Lung (tissue), 12 donors: ENCODE data around the gene CYP19A1. TPM values are rescaled to one million over a fixed set of nuclear protein-coding genes. Genes with fewer than 3 reads are reported as not detected.
A peak's percentile ranks its signal among the peaks of the same experiment; 100 is the strongest.

Experiments
- ATAC-seq: fragments of 200-7000 bp; cut with Tn5 transposase; one replicate; pipeline ENCODE4 v1.9.1; 2020; ENCODE audit warnings: moderate number of reproducible peaks; ENCODE audit not compliant: insufficient read depth, low FRiP score
- DNase-seq, 3 donors: peaks; one replicate each; pipeline ENCODE4 v3.0.0-alpha.2; 2013 to 2017
- H3K27ac ChIP-seq, 2 donors: one replicate each; pipeline ENCODE4 v1.5.1; 2013; ENCODE audit warnings: mild to moderate bottlenecking in 2 of 2, moderate library complexity in 2 of 2, control low read depth in 1 of 2, inconsistent platforms in 1 of 2, low read depth in 1 of 2, low read length in 1 of 2
- H3K27me3 ChIP-seq, 3 donors: one replicate each; pipeline ENCODE4 v1.5.1; 2013; ENCODE audit warnings: low read length in 2 of 3; ENCODE audit not compliant: control insufficient read depth in 3 of 3, insufficient read depth in 3 of 3
- H3K36me3 ChIP-seq, 4 donors: one replicate each; pipeline ENCODE4 v1.5.1; 2013; ENCODE audit warnings: low read length in 4 of 4, mild to moderate bottlenecking in 1 of 4, moderate library complexity in 1 of 4; ENCODE audit not compliant: control insufficient read depth in 4 of 4, insufficient read depth in 4 of 4
- H3K4me1 ChIP-seq, 5 donors: one replicate each; pipeline ENCODE4 v1.5.1; 2013; ENCODE audit warnings: low read length in 5 of 5, mild to moderate bottlenecking in 2 of 5, moderate library complexity in 1 of 5; ENCODE audit not compliant: control insufficient read depth in 5 of 5, insufficient read depth in 5 of 5
- H3K4me3 ChIP-seq: one replicate; pipeline ENCODE4 v1.5.1; 2013; ENCODE audit warnings: mild to moderate bottlenecking, control low read depth, moderate library complexity
- H3K9ac ChIP-seq, 2 donors: one replicate each; pipeline ENCODE4 v1.5.1; 2013; ENCODE audit warnings: low read length in 2 of 2, control low read depth in 1 of 2; ENCODE audit not compliant: insufficient read depth in 1 of 2
- H3K9me3 ChIP-seq, 4 donors: one replicate each; pipeline ENCODE4 v1.5.1; 2013; ENCODE audit warnings: low read length in 3 of 4, mild to moderate bottlenecking in 1 of 4, moderate library complexity in 1 of 4; ENCODE audit not compliant: control insufficient read depth in 4 of 4, insufficient read depth in 3 of 4
- WGBS, 2 donors: extraction: QIAGEN DNeasy Blood & Tissue Kit; methylation state at CpG; one replicate each; pipeline ENCODE4 v1.1.7; 2013; 5-methylcytosine and 5-hydroxymethylcytosine counted together
- polyA plus RNA-seq, 2 donors: library from polyadenylated mRNA; stranded (reverse); fragments of 200-250 nt; gene quantifications; one replicate each; pipeline ENCODE4 v1.2.1, GENCODE V29; 2013
- total RNA-seq, 2 donors: library from RNA; depleted of rRNA in 1 of 2; stranded (reverse); fragments of >200 nt in 1 of 2; gene quantifications; one replicate each; pipeline ENCODE4 v1.2.1, GENCODE V29; 2014 to 2021
- TF ChIP-seq, protein P1 (sequence below): IDR thresholded peaks from 2 replicates; pipeline ENCODE4 v1.5.1; 2012; ENCODE audit warnings: mild to moderate bottlenecking; ENCODE audit errors: control extremely low read depth, extremely low read depth
- donor health status: control.
- donor health status: control.
- donor health status: Bipolar disorder and iron deficiency.
- donor health status: healthy.
- donor health status: DM: yes; HTN: yes; CAD: no.

CYP19A1 gene
- total and polyA plus RNA-seq, 4 donors = 0.37 to 9.6 (median 2.4) TPM

DNA sequence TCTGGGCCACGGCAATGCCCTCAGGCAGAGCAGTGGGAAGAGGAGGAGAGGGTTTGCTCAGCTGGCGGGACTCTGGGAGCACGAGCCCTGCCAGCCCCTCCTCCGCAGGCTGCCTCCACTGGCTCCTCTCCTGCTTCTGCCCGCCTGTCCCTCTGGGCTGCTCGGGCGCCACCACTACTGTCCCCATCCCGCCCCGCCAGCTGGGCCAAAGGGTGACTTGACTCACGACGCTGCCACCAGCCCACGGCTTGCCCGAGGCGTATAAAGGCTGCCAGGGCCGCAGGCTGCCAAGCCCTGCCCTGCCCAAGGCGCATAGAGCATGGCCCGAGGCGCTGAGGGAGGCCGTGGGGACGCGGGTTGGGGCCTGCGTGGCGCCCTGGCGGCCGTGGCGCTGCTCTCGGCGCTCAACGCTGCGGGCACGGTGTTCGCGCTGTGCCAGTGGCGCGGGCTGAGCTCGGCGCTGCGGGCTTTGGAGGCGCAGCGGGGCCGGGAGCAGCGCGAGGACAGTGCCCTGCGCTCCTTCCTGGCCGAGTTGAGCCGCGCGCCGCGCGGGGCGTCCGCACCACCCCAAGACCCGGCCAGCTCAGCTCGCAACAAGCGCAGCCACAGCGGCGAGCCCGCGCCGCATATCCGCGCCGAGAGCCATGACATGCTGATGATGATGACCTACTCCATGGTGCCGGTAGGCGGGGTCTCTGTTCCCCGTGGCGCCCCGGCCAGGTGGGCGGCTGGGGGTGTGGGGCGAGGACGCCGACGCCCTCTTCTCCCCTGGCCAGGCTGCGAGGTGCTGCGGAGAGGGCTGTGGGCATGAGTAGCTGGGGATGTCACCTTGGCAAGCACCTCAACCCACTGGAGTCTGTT lies 3.2 kb upstream of the CYP19A1 start, which contains the start of gene GLDN:
Gene GLDN (plus strand): TSS at position 290 of the 861 bp plus-strand sequence. CDS start 30 bp downstream, at position 320.
- Histone ChIP-seq H3K36me3 (no peaks in the 10 kb centered on the region), H3K9me3 (no peaks in the 10 kb centered on the region), H3K4me3 (peak within 1 kb of the TSS; percentile 8), H3K4me1 (peaks cover 0 to 15% (median 0%) of the 10 kb centered on the region in 5 donors), H3K9ac (peak within 1 kb of the TSS in 1 of 2 donors; percentile 4), H3K27me3 (peaks cover 0 to 25% (median 11%) of the 10 kb centered on the region in 3 donors), H3K27ac (peak within 1 kb of the TSS; percentile 28 to 74)
- WGBS, 2 donors = 5 to 7% methylated on average over 71 to 76 of the region's 76 CpGs
- DNase-seq = peak; percentile 22 to 53 (median 30)
- ATAC-seq = peak; percentile 67
- TF ChIP-seq, protein P1, sequence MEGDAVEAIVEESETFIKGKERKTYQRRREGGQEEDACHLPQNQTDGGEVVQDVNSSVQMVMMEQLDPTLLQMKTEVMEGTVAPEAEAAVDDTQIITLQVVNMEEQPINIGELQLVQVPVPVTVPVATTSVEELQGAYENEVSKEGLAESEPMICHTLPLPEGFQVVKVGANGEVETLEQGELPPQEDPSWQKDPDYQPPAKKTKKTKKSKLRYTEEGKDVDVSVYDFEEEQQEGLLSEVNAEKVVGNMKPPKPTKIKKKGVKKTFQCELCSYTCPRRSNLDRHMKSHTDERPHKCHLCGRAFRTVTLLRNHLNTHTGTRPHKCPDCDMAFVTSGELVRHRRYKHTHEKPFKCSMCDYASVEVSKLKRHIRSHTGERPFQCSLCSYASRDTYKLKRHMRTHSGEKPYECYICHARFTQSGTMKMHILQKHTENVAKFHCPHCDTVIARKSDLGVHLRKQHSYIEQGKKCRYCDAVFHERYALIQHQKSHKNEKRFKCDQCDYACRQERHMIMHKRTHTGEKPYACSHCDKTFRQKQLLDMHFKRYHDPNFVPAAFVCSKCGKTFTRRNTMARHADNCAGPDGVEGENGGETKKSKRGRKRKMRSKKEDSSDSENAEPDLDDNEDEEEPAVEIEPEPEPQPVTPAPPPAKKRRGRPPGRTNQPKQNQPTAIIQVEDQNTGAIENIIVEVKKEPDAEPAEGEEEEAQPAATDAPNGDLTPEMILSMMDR = no peak

DNA sequence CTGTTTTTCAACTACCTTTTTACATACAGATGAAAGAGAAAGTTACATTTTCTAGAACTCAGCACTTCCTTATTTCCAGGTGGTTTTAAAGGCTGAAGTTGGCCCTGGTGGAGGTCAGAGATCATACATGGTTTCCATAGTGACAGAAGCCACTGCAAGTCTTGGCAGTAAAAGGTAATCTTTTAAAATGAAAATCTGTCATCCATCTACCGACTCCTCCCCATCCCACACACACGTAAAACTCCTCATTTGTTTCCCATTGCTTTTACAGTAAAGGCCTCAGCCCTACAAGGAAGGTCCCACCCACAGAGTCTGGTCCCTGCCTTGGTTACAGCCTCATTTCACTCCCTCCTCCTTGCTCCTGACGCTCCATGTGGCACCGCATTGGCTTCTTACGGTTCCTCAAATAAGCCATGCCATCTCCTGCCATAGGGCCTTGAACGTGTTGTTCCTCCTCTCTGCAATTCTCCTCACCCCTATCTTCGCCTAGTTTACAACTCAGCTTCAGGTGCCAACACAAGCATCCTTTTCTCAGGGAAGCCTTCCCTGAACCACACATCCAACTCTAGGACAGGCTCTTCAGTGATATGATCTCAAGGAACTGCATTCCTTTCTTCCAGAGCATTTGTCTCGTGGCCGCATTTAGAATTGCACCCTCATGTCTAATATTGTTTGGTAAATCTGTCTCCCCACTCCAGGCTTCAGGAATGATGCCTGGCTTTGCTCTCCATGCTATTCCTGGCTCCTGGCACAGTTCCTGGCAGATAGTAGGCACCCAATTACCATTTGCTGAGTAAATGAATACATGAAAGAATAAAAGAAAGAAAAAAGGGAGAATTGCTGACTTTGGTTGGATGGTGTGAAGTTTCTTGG lies 2.6 kb downstream of the CYP19A1 start:
- Histone ChIP-seq H3K27ac (no peak overlapping the region), H3K9ac (no peak overlapping the region), H3K9me3 (no peaks in the 10 kb centered on the region), H3K36me3 (no peaks in the 10 kb centered on the region), H3K4me3 (no peak overlapping the region), H3K4me1 (peaks cover 0 to 14% (median 0%) of the 10 kb centered on the region in 5 donors), H3K27me3 (peaks cover 0 to 7% (median 0%) of the 10 kb centered on the region in 3 donors)
- TF ChIP-seq, protein P1 = no peak
- 83 to 89% methylated on average over 9 of the region's 9 CpGs for WGBS, 2 donors
- DNase-seq (no peak), ATAC-seq (no peak)

DNA sequence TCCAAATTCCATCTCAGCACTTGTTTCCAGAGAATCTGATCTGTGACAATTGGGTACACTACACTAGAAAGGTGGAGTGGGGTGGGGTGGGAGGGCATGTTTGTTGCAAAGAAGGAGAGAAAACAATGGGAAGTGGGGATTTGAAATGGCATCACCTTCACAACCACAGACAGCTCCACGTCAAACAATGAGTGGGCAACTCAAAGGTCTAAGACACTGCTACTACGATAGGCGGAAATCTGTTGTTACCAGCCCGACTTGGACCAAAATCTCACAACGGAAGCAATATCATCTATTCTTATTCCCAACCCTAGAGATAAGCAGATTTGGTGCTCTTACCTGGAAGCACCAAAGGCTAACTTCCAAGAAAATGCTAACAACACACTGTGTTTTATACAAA lies 3.3 kb downstream of the CYP19A1 start:
- WGBS, 2 donors = 82 to 86% methylated on average over 5 of the region's 5 CpGs
- TF ChIP-seq, protein P1 = no peak

More for the DNA sequence above, 3.3 kb downstream of the CYP19A1 start:
- H3K36me3 ChIP-seq = no peaks in the 10 kb centered on the region
- H3K9me3 ChIP-seq = no peaks in the 10 kb centered on the region
- no peak for ATAC-seq
- no peak for DNase-seq
- no peak overlapping the region for H3K9ac ChIP-seq
- H3K27me3 ChIP-seq = peaks cover 0 to under 1% (median 0%) of the 10 kb centered on the region in 3 donors
- peaks cover 0 to 14% (median 0%) of the 10 kb centered on the region in 5 donors for H3K4me1 ChIP-seq
- no peak overlapping the region for H3K27ac ChIP-seq
- H3K4me3 ChIP-seq = no peak overlapping the region
